ENCODE data around the gene ITSN1.
A peak's percentile ranks its signal among the peaks of the same experiment; 100 is the strongest.

Gene ITSN1

DNA sequence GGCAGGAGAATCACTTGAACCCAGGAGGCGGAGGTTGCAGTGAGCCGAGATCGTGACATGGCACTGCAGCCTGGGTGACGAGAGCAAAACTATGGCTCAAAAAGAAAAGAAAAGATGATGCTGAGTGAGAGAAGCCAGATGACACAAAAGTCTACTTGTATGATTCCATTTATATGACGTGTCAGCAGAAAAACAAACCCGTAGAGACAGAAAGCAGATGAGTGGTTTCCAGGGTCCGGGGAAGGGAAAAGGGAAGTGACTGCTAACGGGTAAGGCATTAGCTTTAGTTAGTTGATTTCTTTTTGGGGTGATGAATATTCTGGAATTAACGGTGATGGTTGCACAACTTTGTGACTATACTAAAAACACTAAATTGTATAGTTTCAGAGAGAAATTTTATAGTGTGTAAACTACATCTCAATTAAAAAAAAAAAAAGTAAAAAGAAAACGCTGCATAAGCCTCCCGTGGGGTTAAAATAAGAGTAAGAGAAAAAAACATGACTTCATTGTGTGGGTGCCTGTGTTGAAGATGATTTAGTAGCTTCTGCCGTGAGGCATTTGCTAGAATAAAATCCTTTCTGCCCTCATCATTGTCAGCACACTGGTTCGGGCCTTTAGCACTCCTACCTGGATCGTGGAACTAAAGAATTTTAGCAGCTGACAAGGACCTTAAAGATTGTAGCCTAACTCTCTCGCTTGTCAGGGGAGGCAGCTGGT is 298.0 kb downstream of the ITSN1 start:
- no peak for DNase-seq

DNA sequence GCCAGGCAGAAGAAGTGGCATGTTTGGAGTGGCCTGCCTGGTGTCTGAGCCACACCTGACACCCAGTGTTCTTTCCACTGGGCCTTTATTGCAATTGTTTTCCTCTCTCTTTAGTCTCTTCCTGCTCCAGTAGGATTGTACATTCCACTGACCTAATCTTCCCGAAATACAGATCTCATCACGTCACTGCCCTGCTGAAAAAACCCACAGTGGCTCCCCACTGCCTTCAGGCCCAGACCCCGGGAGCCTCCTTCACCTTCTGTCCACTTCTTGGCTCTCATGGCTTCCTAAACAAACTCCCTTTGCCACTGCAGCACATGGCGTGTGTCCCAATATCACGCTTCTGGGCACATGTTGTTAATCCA is 298.6 kb downstream of the ITSN1 start:
- no peak for DNase-seq

DNA sequence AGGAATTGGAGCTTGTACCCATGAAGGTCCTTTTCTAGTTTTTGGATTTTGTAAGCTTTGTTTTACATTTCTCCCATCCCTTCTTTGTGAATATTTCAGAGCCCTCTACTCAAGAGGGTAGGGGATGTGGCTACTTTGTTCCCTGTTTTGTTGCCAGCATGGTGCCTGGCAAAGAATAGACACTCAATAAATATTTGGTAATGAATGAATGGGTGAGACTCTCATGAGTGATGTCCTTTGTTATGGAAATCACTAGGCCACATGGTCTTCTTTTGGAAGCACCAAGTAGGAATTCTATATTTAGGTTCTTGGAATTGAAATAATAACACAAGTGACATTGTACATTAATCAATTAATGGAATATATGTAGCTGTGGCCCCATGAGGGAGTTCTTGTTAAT is 300.1 kb downstream of the ITSN1 start:
- DNase-seq: no peak

DNA sequence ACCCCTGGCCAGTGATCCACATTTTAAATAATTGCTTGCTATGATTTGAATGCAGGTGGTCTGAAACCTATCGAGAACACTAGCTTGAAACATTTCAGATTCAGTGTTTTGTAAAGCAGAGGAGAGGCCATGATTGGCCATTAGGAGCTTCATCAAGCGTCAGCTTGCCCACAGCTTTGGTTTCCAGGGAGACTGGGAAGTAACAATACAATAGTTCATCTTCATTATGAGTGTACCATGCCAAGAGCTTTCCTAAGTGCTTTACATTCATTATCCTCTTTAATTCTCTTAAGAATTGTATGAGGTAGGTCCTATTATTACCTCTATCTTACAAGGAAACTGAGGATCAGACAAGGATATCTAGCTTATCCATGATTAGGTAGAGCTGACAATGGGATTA is 301.0 kb downstream of the ITSN1 start:
- peak; percentile 95 for DNase-seq

DNA sequence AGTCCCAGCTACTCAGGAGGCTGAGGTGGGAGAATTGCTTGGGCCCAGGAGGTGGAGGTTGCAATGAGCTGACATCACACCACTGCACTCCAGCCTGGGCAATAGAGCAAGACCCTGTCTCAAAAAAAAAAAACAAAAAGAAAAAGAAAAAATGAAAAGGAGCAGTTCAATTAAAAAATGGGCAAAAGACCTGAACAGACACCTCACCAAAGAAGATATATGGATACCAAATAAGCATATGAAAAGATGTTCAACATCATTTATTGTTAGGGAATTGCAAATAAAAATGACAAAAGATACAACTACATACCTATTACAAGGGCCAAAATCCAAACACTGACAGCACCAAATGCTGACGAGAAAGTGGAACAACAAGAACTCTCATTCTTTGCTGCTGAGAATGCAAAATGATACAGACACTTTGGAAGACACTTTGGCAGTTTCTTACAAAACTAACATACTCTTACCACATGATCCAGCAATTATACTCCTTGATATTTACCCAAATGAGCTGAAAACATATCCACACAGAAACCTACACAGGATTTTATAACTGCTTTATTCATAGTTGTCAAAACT is 302.0 kb downstream of the ITSN1 start:
- DNase-seq: no peak

DNA sequence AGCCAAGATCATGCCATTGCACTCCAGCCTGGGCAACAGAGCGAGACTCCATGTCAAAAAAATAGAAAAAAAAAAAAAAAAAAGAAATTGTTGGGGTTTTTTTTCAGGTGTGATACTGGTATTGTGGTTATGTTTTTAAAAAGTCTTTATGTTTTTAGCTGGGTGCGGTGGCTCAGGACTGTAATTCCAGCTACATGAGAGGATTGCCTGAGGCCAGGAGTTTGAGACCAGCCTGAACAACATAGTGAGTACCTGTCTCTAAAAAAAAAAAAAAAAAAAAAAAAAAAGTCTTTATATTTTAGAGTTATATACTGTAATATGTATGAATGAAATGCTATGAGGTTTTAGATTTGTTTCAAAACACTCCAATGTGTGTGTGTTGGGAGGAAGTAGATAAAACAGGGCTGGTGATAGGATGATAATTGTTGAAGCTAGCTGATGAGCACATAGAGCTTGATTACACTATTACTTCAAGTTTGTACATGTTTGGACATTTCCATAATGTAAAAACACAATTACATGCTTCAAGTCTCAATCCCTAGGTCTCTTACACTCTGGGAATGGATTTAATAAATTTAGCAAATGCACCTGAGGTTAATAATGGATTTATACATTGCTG is 303.5 kb downstream of the ITSN1 start:
- DNase-seq: no peak

DNA sequence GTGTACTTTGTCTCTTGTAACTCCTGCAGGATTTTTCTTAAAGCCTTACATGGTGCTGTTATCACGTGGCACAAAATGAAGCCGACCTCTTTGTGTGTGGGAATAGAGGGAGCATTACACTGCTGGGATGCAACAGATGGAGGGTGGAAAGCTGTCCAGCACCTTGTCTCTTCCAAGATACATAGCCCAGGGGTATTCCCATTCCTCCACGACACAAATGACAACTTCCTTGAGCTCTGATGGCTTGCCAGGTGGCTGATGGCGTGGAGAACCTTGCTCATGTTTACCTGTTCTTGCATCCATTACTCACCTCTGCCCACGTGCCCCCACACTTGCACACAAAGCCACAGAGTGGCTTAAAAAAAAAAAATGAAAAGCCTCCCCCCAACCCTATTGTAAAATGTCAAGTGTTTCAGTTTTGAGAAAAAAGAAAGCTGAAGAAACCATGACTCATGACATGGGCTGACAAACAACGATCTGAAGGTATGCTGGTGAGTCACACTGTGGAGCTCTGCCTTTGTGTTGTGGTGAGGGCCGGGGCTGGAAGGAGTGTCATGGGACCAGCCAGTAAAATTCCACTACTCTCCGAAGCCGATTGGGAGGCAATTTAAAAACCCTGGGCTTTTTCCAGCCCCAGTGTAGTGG is 305.3 kb downstream of the ITSN1 start:
- DNase-seq: peak; percentile 84

DNA sequence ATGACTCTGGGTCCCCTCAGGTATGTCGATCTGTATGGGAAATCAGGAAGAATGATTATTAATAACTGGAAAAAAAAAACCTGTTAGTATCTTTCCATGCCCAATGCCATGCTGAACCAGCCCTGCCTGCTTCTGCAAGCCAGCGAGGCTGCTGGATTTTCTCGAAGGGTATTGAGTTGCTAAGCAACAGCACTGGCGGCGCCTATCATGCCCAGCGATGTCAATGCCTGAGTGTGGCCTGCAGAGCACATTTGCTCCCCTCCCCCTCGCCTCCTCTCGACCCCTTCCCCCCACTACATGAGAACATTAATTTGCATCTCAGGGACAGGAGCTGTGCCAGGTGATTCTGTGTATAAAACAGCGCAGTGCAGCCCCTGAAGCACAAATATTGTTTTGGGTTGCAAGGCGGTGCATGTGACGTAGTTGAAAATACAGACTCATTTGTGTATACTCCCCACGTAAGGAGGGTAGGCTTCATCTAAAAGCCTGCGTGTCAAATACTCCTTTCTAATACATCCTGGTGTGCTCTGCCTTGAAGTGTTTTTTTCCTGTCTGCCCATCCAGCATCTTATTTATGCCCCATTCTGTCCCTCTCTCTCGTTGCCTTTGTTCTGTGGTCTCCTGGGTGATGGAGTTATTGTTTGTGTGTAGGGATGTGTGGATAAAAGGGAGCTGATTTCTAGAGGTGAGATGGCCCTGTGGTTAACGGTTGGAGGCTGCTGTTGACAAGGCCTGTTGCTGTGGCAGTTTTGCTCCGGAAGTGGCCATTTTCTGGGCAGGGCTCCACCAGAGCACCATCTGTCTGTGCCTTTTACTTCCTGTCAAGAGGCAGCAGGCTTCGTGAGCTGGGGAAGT is 306.0 kb downstream of the ITSN1 start:
- peak; percentile 84 for DNase-seq

DNA sequence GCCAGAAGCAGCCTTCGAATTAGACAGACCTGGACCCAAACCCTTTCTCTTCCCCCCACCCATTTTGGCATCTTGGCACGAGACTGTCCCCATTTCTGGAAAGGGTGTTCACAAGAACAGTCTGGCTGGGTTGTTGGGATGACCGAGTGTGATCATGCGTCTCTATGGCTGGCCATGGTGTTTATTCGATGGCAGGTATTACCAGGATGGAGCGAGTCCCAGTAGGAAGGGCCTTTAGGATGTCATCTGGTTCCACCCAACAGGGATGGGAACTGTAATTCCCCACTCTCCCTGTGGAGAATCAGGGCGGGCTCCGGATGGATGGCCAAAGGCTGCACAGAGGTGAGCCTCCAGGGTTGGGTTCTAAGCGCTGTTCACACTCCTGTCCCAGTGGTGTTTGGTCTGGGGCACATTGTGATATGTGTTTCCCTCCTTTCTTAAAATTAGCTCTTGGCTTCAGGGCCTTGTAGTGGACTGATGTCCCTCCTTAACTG is 306.7 kb downstream of the ITSN1 start:
- no peak for DNase-seq
